Measurements from ENCODE around the gene TMEM101. TPM values are rescaled to one million over a fixed set of nuclear protein-coding genes. Genes with fewer than 3 reads are reported as not detected.

The TMEM101 gene
- total RNA-seq, 1 experiment from 2014 or later = 25.6 TPM

- no peak for TF ChIP-seq CTCF (IDR thresholded peaks at IDR 0.05; ENCODE audit: unreplicated experiment)
- CTCF ChIA-PET = interaction anchor here (0.5 to 1.7 kb wide), 8 partner anchors 8 to 318 kb away, joined by 3 to 8 read pairs (median 4); no protein-coding TSS in a partner anchor
- BruUV-seq (replicated peaks) = no TSS peak
- Mint-ChIP-seq H3K4me1 (ENCODE audit: insufficient read depth, unreplicated experiment) (no peaks in the 10 kb centered on the region), H3K27ac (ENCODE audit: low read depth, unreplicated experiment) (no peak overlapping the region), H3K4me3 (ENCODE audit: unreplicated experiment) (no peak overlapping the region), H3K9me3 (ENCODE audit: unreplicated experiment) (no peaks in the 10 kb centered on the region), H3K36me3 (ENCODE audit: insufficient read depth, unreplicated experiment) (no peaks in the 10 kb centered on the region), H3K27me3 (ENCODE audit: insufficient read depth, unreplicated experiment) (peaks cover 34% of the 10 kb centered on the region)
- no peak for DNase-seq (ENCODE audit: unreplicated experiment)
- intact Hi-C loops (cut with micrococcal nuclease) = no loop called here
- POLR2A ChIA-PET = interaction anchor here (0.6 kb wide), 1 partner anchor 101 kb away, joined by 3 read pairs; no protein-coding TSS in a partner anchor
These were observed 27.4 kb downstream of the TMEM101 start for GRCh38 chr17:43987131-43988021.

GRCh38 chr17:43986225-43986981 lies 28.4 kb downstream of the TMEM101 start:
- Mint-ChIP-seq H3K27me3 (ENCODE audit: insufficient read depth, unreplicated experiment) (peaks cover 43% of the 10 kb centered on the region), H3K4me1 (ENCODE audit: insufficient read depth, unreplicated experiment) (no peaks in the 10 kb centered on the region), H3K36me3 (ENCODE audit: insufficient read depth, unreplicated experiment) (no peaks in the 10 kb centered on the region), H3K9me3 (ENCODE audit: unreplicated experiment) (no peaks in the 10 kb centered on the region), H3K4me3 (ENCODE audit: unreplicated experiment) (no peak overlapping the region), H3K27ac (ENCODE audit: low read depth, unreplicated experiment) (no peak overlapping the region)
- TF ChIP-seq CTCF (IDR thresholded peaks at IDR 0.05; ENCODE audit: unreplicated experiment) = no peak
- DNase-seq (ENCODE audit: unreplicated experiment) = no peak
- no TSS peak for BruUV-seq (replicated peaks)
- intact Hi-C loops (cut with micrococcal nuclease) = no loop called here
- CTCF ChIA-PET = interaction anchor here (1.2 to 1.7 kb wide), 3 partner anchors 9 to 109 kb away, joined by 4 to 8 read pairs (median 4); no protein-coding TSS in a partner anchor
- POLR2A ChIA-PET = interaction anchor here (0.6 kb wide), 2 partner anchors 28 to 100 kb away, joined by 3 read pairs; no protein-coding TSS in a partner anchor

DNA sequence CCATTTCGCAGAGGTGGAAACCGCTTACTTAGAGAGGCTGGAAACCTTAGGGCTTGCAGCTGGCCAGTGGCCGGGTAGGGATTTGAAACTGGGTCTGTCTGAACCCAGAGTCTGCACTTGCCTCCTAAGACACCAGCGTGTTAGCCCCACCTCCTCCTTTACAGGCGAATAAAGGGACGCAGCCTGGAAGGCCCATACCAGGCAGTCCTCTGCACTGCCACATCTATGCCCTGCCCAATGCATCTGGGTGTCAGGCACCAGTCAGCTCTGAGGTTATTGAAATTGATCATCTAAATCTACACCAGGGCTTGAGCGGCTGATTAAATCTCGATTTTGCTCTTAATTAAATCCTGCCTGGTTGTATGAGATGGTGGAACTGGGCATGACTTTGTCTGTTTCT lies 30.2 kb downstream of the TMEM101 start:
- ChIA-PET CTCF (interaction anchor here (0.5 kb wide), 1 partner anchor 80 kb away, joined by 4 read pairs; no protein-coding TSS in a partner anchor), POLR2A (no interaction called here)
- H3K36me3 Mint-ChIP-seq (ENCODE audit: insufficient read depth, unreplicated experiment) = no peaks in the 10 kb centered on the region
- intact Hi-C loops (cut with micrococcal nuclease) = no loop called here
- TF ChIP-seq CTCF (IDR thresholded peaks at IDR 0.05; ENCODE audit: unreplicated experiment) = no peak
- no peaks in the 10 kb centered on the region for H3K4me1 Mint-ChIP-seq (ENCODE audit: insufficient read depth, unreplicated experiment)
- H3K9me3 Mint-ChIP-seq (ENCODE audit: unreplicated experiment) = no peaks in the 10 kb centered on the region
- BruUV-seq (replicated peaks) = no TSS peak
- peaks cover 46% of the 10 kb centered on the region for H3K27me3 Mint-ChIP-seq (ENCODE audit: insufficient read depth, unreplicated experiment)
- H3K4me3 Mint-ChIP-seq (ENCODE audit: unreplicated experiment) = no peak overlapping the region
- H3K27ac Mint-ChIP-seq (ENCODE audit: low read depth, unreplicated experiment) = no peak overlapping the region
- no peak for DNase-seq (ENCODE audit: unreplicated experiment)
